Embryonic facial prominence (tissue), 1 donor: ENCODE measurements around the gene ABCG1.

Source experiments
- DNase-seq: peaks from one replicate; pipeline ENCODE4 v3.0.0-alpha.2; 2016; ENCODE audit errors: extremely low spot score

ABCG1 gene

GRCh38 chr21:42214081-42214750 lies 4.7 kb upstream of the ABCG1 start:
- DNase-seq: no peak

DNA sequence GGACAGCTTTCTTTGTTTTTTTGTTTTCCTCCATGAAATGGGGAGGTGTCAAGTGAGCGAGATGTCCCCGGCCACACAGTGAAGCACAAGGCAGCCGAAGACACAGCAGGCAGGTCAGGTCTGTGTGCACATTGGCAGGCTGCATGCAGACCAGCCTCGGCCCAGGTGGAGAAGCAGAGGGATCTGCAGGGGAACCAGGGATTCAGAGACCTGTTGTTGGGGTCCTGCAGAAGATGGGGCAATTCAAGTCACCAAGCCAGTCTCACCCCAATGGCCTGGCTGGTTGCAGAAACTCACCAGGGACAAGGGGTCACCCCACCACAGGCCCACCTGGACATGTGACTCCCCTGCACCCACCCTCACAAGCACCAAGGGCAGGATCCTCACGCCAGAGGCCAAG lies 4.0 kb upstream of the ABCG1 start:
- DNase-seq: no peak

DNA sequence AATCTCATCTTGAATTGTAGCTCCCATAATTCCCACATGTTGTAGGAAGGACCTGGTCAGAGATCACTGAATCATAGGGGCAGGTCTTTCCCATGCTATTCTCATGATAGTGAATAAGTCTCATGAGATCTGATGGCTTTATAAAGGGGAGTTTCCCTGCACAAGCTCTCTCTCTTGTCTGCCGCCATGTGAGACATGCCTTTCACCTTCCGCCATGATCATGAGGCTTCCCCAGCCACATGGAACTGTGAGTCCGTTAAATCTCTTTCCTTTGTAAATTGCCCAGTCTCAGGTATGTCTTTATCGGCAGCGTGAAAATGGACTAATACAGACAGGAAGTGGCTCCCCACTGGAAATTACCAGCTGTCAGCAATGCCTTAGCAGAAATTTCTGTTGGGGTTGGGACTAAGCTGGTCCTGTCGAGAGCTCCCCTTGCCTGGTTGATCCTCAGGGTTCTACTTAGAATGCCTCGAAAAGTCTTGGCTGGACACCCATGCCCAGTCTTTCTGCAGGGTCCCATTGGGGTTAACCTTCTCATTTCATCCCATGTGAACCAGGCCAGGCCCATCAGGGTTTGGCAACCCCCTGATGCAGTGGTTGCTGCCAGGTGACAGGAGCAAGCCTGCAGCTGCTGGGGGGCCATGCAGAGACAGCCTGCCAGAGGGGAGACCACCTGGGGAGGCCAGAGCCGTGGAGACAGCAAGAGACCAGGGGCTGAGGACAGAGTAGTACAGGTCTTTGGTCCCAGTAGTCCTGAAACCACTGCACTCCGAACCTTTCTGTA lies 2.8 kb upstream of the ABCG1 start:
- DNase-seq: no peak

DNA sequence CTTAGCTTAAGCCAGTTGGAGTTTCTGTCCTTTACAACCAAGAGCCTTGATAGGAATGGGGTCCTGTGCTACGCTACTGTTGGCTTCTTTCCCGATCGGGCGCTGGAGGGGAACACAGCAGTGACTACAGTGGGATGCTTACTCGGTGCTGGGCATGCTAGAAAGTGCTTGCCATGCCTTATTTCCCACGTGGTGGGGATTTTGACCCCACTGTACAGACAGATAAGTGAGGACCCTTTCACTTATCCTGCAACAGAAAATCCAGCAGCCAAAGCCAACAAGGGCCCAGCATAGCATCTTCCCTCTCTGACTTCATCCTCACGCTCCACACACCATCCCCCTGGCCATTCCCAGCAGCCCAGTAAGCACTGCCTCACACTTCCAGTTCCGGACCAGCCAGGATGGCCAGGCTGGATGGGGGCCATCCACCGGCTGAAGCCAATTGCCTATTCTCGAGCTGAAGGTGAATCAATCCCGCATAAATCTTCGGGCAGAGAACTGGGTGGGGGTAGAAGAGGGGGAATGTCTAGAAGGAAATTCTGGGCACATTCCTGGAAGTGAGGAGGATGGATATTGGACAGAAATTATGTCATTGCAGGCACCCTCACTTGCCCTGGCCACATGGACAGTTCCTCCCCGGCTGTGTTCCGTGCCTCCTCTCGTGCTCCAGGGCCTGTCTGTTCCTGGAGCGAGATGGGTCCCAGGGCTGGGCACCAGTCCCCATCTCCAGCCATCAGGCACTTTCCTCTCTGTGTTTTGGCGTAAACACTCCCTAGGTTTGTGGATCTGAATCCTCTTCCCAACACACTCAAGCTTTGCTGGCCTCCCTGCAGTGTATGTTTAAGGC lies 2.0 kb upstream of the ABCG1 start:
- DNase-seq: no peak

- DNase-seq: no peak
Observed at GRCh38 chr21:42219606-42220137, 732 bp downstream of the ABCG1 start.

- DNase-seq: peak; percentile 76
Observed at GRCh38 chr21:42220138-42220701, 1.3 kb downstream of the ABCG1 start.

- DNase-seq: no peak
Observed at GRCh38 chr21:42221581-42222345, 2.8 kb downstream of the ABCG1 start.

DNA sequence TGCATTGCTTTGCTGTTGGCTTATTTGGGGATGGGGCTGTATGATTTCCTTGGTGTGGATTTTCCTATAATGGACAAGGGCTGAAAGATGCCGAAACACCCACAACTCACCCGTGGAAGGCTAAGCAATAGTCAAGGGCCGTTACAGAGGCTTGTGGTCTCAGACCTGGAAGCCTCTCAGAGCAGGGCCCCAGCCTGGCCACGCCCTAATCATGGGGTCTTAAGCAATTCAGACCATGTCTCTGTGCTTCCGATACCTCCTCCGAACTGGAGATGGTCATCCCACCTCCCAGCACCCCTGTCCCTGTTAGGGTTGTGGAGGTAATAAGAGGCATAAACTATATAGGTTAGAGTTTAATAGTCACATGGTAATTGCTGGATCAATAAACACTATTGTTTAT lies 3.4 kb downstream of the ABCG1 start:
- no peak for DNase-seq

- DNase-seq: no peak
Observed at GRCh38 chr21:42222821-42223390, 4.0 kb downstream of the ABCG1 start.

- DNase-seq: no peak
Observed at GRCh38 chr21:42223826-42224575, 5.1 kb downstream of the ABCG1 start.

- no peak for DNase-seq
Observed at GRCh38 chr21:42225042-42225441, 6.1 kb downstream of the ABCG1 start.

DNA sequence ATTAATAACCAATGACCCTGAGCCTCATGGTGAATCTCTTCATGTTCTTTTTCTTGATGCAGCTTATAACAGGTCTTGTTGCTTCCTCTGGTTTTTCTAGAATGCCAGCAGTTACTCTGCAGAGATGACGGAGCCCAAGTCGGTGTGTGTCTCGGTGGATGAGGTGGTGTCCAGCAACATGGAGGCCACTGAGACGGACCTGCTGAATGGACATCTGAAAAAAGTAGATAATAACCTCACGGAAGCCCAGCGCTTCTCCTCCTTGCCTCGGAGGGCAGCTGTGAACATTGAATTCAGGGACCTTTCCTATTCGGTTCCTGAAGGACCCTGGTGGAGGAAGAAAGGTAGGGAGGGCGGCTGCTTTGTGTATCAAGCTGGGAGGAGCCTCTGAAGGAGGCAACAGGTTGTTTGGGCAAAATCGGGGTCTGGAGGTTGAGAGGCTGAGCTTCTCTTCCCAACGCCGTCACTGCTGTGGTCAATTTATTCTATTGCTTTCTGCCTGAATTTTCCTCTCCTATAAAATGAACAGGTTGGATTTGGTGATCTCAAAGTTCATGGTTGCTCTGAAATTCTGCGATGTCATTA lies 6.7 kb downstream of the ABCG1 start:
- DNase-seq: no peak

GRCh38 chr21:42226626-42227025 lies 7.7 kb downstream of the ABCG1 start:
- DNase-seq: no peak

GRCh38 chr21:42227909-42228708 lies 9.2 kb downstream of the ABCG1 start:
- DNase-seq: no peak

GRCh38 chr21:42228709-42229220 lies 9.8 kb downstream of the ABCG1 start:
- no peak for DNase-seq

GRCh38 chr21:42229676-42230075 lies 10.7 kb downstream of the ABCG1 start:
- DNase-seq: no peak

DNA sequence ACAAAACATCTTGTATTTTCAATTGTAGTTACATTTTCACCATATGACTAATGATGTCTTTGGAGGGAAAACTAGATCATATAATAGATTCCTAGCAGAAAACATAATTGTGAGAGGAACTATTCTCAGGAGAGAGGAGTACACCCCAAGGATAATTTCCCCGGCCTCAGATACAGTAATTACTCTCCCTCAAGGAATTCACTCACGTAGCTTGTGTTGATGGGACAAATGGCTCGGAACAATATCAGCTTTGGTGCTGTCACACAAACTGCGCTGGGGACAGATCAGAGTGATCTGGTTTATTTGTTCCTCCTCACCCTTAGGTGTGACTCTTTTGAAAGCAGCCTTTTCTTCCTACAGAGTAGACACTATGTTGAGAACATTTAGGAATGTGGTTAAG lies 11.2 kb downstream of the ABCG1 start:
- DNase-seq: no peak

DNA sequence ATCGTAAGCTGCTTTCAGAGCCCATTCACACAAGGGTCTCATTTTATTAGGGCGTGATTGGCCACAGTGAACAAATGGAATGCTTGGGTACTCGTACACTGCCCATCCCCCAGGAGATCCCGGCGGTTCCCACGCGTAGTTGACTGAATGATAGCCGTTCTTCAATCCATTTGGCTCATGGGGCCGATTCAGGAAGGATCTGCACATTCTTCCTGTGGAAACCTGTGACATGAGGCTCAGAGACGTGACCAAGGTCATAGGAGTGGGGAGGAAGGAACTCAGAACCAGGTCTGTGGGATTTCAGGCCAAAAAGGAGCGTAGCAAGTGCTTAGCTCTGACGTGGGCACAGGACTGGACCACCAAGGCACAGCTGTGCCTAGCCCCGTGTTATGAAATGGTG lies 11.7 kb downstream of the ABCG1 start:
- no peak for DNase-seq

- DNase-seq: no peak
Observed at GRCh38 chr21:42231756-42232155, 12.8 kb downstream of the ABCG1 start.
